Psoas muscle (tissue), 8 donors: ENCODE measurements around the gene GTF2H4. TPM values are rescaled to one million over a fixed set of nuclear protein-coding genes. Genes with fewer than 3 reads are reported as not detected.

Experiments used
- ATAC-seq, 4 donors: fragments of 200-7000 bp; cut with Tn5 transposase; one replicate each; pipeline ENCODE4 v1.9.1; 2020; ENCODE audit warnings: moderate library complexity in 3 of 4, mild to moderate bottlenecking in 2 of 4
- DNase-seq, 2 donors: peaks; one replicate each; pipeline ENCODE4 v3.0.0-alpha.2; 2020
- H3K27ac ChIP-seq: fragments of 200-600 bp; one replicate; pipeline ENCODE4 v1.8.0; 2022
- H3K27me3 ChIP-seq, 3 donors: fragments of 200-600 bp in 1 of 3; one replicate each; pipeline versions ENCODE4 v1.6.1 to v1.8.0; 2013 to 2022; ENCODE audit warnings: low read length in 2 of 3, mild to moderate bottlenecking in 2 of 3, moderate library complexity in 1 of 3; ENCODE audit not compliant: insufficient read depth in 3 of 3
- H3K36me3 ChIP-seq, 2 donors: fragments of 200-600 bp in 1 of 2; one replicate each; pipeline versions ENCODE4 v1.6.1 to v1.8.0; 2013 to 2022; ENCODE audit warnings: low read depth in 1 of 2, mild to moderate bottlenecking in 1 of 2, moderate library complexity in 1 of 2; ENCODE audit not compliant: insufficient read depth in 1 of 2
- H3K4me1 ChIP-seq: fragments of 200-600 bp; one replicate; pipeline ENCODE4 v1.8.0; 2022
- H3K4me3 ChIP-seq: fragments of 200-600 bp; one replicate; pipeline ENCODE4 v1.8.0; 2022; ENCODE audit warnings: mild to moderate bottlenecking
- H3K9me3 ChIP-seq: fragments of 200-600 bp; one replicate; pipeline ENCODE4 v1.8.0; 2022
- CTCF ChIP-seq: fragments of 200-600 bp; IDR thresholded peaks from one replicate; pipeline ENCODE4 v1.8.0; 2022; ENCODE audit warnings: antibody characterized with exemption
- WGBS, 3 donors: extraction: QIAGEN DNeasy Blood & Tissue Kit; methylation state at CpG; one replicate each; pipeline versions ENCODE4 v1.1.6 to v1.1.7; 2013; 5-methylcytosine and 5-hydroxymethylcytosine counted together
- intact Hi-C, 2 donors: fragments of 100-400 bp; cut with DNase I; formaldehyde crosslinking; loops; one replicate each; pipeline versions ENCODE4 v1.11.0 to v1.14.2; 2022
- polyA plus RNA-seq, 3 donors: library from polyadenylated mRNA; stranded (reverse); fragments of 200-250 nt; gene quantifications; one replicate each; pipeline ENCODE4 v1.2.3, GENCODE V29; 2013
- total RNA-seq, 4 donors: library from RNA; stranded (reverse); fragmentation: NEBNext Ultra II Directional in 2 of 4; extraction: Animal tissue kit (Norgen Biotek cat#: 25700) in 2 of 4; gene quantifications; one replicate each; pipeline versions ENCODE4 v1.2.1 to v1.2.4, GENCODE V29; 2021 to 2023
- donor health status: healthy with polysubstance abuse.
- donor health status: DM: no; HTN: no; CAD: no; lungs with moderate emphysema.
- donor health status: Bipolar disorder and iron deficiency.
- donor health status: healthy.
- donor health status: DM: yes; HTN: yes; CAD: no.
- donor health status: DM: no; HTN: no; CAD: no.
- donor health status: DM: no; HTN: no; CAD: no.
- donor health status: DM: yes; HTN: yes; CAD: no.

The GTF2H4 gene
- total and polyA plus RNA-seq, 7 donors = 13.3 to 30.8 (median 18.9) TPM

- H3K36me3 ChIP-seq = peaks cover 0 to 28% of the 10 kb centered on the region in 2 donors
- peaks cover 7% of the 10 kb centered on the region for H3K4me1 ChIP-seq
- ATAC-seq = no peak
- H3K27me3 ChIP-seq = no peaks in the 10 kb centered on the region
- peaks cover 10% of the 10 kb centered on the region for H3K9me3 ChIP-seq
- no peak overlapping the region for H3K4me3 ChIP-seq
- no peak overlapping the region for H3K27ac ChIP-seq
- TF ChIP-seq CTCF = no peak
- intact Hi-C loops = no loop called here
- 88 to 97% (median 96%) methylated on average over 3 of the region's 3 CpGs for WGBS, 3 donors
- DNase-seq = no peak
Measured at GRCh38 chr6:30928677-30929076, 20.7 kb downstream of the GTF2H4 start.

DNA sequence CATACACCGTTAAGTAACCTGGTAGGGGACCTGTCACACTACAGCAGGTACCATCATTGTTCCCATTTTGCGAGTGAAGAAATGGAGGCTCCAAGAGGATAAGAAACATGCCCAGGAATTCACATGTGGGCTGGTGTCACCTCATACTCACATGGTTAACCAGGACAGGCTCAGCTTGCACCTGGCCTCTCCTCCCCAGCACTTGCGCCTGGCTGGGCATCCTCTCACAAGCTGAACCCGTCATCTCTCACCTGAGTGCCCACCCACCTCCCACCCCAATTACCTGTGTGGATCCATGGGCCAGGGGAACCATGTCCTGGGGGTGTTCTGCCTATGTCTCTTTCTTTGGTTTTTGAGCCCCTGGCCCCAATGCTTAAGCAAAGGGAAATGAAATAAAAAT, 22.5 kb downstream of the GTF2H4 start:
- H3K4me3 ChIP-seq = no peak overlapping the region
- intact Hi-C loops = no loop called here
- WGBS, 3 donors = 88 to 91% (median 90%) methylated on average over 4 of the region's 4 CpGs
- peaks cover 0 to 9% of the 10 kb centered on the region in 2 donors for H3K36me3 ChIP-seq
- ATAC-seq = no peak
- DNase-seq = no peak
- no peaks in the 10 kb centered on the region for H3K27me3 ChIP-seq
- H3K27ac ChIP-seq = no peak overlapping the region
- H3K9me3 ChIP-seq = peaks cover 10% of the 10 kb centered on the region
- peaks cover 7% of the 10 kb centered on the region for H3K4me1 ChIP-seq
- TF ChIP-seq CTCF = no peak

GRCh38 chr6:30931272-30931671, 23.3 kb downstream of the GTF2H4 start:
- Histone ChIP-seq H3K27ac (no peak overlapping the region), H3K9me3 (peaks cover 10% of the 10 kb centered on the region), H3K36me3 (peaks cover 0 to 2% of the 10 kb centered on the region in 2 donors), H3K4me3 (no peak overlapping the region), H3K4me1 (peaks cover 7% of the 10 kb centered on the region), H3K27me3 (no peaks in the 10 kb centered on the region)
- no peak for DNase-seq
- TF ChIP-seq CTCF = no peak
- ATAC-seq = no peak
- WGBS, 3 donors = 56 to 65% (median 58%) methylated on average over 8 of the region's 8 CpGs
- intact Hi-C loops = no loop called here

GRCh38 chr6:30931969-30932645, 24.1 kb downstream of the GTF2H4 start, which contains the start of gene SFTA2:
Gene SFTA2, minus strand, starts transcription at chr6:30932170. Its CDS starts 74 bp downstream, at chr6:30932096.
- H3K9me3 ChIP-seq = peaks cover 10% of the 10 kb centered on the region
- peaks cover 2% of the 10 kb centered on the region for H3K4me1 ChIP-seq
- H3K4me3 ChIP-seq = no peak within 1 kb of the TSS
- H3K27me3 ChIP-seq = no peaks in the 10 kb centered on the region
- no peaks in the 10 kb centered on the region for H3K36me3 ChIP-seq
- intact Hi-C loops = no loop called here
- no peak for TF ChIP-seq CTCF
- DNase-seq (no peak), ATAC-seq (no peak)
- WGBS, 3 donors = 81 to 89% (median 88%) methylated on average over 7 of the region's 7 CpGs
- H3K27ac ChIP-seq = no peak within 1 kb of the TSS
